BJ (cell line): ENCODE data around the gene CHRNB4. TPM values are rescaled to one million over a fixed set of nuclear protein-coding genes. Genes with fewer than 3 reads are reported as not detected.

ENCODE experiments used
- CTCF ChIA-PET: fragments of 350-600 bp; formaldehyde crosslinking; extraction: SDS; loops from one replicate; lab custom pipeline; 2021; ENCODE audit warnings: antibody characterized with exemption, inconsistent platforms; lab: Yijun Ruan, JAX
- POLR2A ChIA-PET: fragments of 300-600 bp; sonication (Branson Sonifier 250); formaldehyde crosslinking; extraction: SDS; loops from one replicate; lab custom pipeline; 2021; ENCODE audit warnings: antibody characterized with exemption; lab: Charles Lee
- DNase-seq: peaks from one replicate; pipeline ENCODE4 v3.0.0-alpha.2; 2011; ENCODE audit warnings: low read depth
- H3K27me3 ChIP-seq: 2 replicates; pipeline ENCODE4 v1.6.0; 2011; ENCODE audit warnings: low read length; ENCODE audit not compliant: control insufficient read depth, insufficient read depth
- H3K36me3 ChIP-seq: 2 replicates; pipeline ENCODE4 v1.5.1; 2011; ENCODE audit warnings: low read length; ENCODE audit not compliant: control insufficient read depth, insufficient read depth
- H3K4me3 ChIP-seq: 2 replicates; pipeline ENCODE4 v1.5.1; 2011; ENCODE audit warnings: low read depth, mild to moderate bottlenecking, control low read depth, low read length
- CTCF ChIP-seq: IDR thresholded peaks from 2 replicates; pipeline ENCODE4 v1.5.1; 2011; ENCODE audit warnings: low read depth, mild to moderate bottlenecking, control low read depth, inconsistent platforms, low read length, moderate library complexity; ENCODE audit not compliant: insufficient read depth
- polyA plus RNA-seq: library from polyadenylated mRNA; depleted of rRNA; stranded (reverse); fragments of >200 nt; gene quantifications from 2 replicates; pipeline ENCODE4 v1.2.3, GENCODE V29; 2011

The CHRNB4 gene
- polyA plus RNA-seq, 1 experiment, result not detected

DNA sequence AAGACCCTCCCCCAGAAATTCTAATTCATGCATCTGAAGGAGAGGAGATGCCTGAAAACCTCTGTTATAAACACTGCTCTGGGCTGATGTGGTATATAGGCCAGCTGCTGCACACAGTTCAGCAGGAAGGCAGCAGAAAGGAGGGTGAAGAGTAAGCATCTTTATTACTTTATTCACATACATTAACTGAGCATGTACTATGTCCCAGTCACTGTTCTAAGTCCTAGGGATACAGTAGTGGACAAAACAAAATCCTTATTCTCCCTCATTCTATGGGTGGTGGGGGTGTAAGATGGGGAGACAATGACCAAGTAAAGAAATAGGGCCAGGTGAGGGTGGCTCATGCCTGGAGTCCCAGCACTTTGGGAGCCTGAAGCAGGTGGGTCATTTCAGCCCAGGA, 17.8 kb upstream of the CHRNB4 start:
- TF ChIP-seq CTCF, result no peak
- DNase-seq, result no peak
- Histone ChIP-seq H3K27me3 (peaks cover 2% of the 10 kb centered on the region), H3K4me3 (no peak overlapping the region), H3K36me3 (no peaks in the 10 kb centered on the region)
- CTCF ChIA-PET, result no interaction called here
- POLR2A ChIA-PET, result no interaction called here

DNA sequence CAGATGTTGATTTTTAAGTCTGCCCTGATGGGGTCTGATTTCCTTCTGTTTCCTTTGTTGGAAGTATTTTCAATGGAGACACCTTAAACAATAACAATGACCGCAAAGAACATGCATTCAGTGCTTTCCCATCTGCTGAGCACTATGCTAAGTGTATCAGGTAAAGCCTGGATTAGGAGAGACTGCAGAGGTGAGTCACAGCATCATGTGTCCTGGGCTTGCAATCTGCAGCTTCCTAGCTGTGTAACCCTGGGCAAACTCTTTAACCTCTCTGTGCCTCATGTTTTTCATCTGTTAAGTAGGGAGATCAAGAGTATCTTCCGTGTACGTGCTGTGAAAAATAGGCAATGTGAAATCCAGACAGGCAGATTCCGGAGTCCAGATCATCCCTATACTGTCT, 13.3 kb upstream of the CHRNB4 start:
- TF ChIP-seq CTCF, result no peak
- Histone ChIP-seq H3K27me3 (peaks cover 4% of the 10 kb centered on the region), H3K4me3 (no peak overlapping the region), H3K36me3 (no peaks in the 10 kb centered on the region)
- ChIA-PET CTCF (interaction anchor here (0.9 kb wide), 1 partner anchor 9 kb away, joined by 4 read pairs; no protein-coding TSS in a partner anchor), POLR2A (no interaction called here)
- DNase-seq, result no peak

- Histone ChIP-seq H3K27me3 (peaks cover 4% of the 10 kb centered on the region), H3K4me3 (no peak overlapping the region), H3K36me3 (no peaks in the 10 kb centered on the region)
- TF ChIP-seq CTCF, result no peak
- POLR2A ChIA-PET, result no interaction called here
- DNase-seq, result no peak
- CTCF ChIA-PET, result interaction anchor here (1.0 to 1.8 kb wide), 2 partner anchors 14 to 58 kb away, joined by 4 to 6 read pairs; no protein-coding TSS in a partner anchor
Measured at GRCh38 chr15:78651930-78652615, 11.1 kb upstream of the CHRNB4 start.

DNA sequence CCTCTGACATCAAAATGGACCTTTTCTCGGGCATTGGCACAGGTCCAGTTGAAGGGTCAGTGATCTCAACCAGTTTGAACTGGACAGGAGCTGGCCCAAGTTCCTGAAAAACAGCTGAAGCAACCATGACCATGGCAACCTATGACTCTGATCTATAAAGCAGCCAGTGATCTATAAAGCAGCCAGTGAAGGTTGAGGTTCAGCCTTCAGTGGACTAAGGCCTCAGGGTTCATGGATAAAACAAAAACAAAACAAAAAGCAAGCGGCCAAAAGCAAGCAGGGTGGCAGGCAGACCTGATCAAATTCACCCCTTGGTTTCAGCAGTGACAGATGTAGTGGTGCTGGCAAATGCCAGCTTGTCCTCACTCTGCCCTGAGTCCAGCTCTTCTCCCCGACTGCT, 10.0 kb upstream of the CHRNB4 start:
- Histone ChIP-seq H3K27me3 (peaks cover 2% of the 10 kb centered on the region), H3K36me3 (no peaks in the 10 kb centered on the region), H3K4me3 (no peak overlapping the region)
- DNase-seq, result no peak
- ChIA-PET CTCF (interaction anchor here (1.0 kb wide), 1 partner anchor 59 kb away, joined by 4 read pairs; no protein-coding TSS in a partner anchor), POLR2A (no interaction called here)
- no peak for TF ChIP-seq CTCF

DNA sequence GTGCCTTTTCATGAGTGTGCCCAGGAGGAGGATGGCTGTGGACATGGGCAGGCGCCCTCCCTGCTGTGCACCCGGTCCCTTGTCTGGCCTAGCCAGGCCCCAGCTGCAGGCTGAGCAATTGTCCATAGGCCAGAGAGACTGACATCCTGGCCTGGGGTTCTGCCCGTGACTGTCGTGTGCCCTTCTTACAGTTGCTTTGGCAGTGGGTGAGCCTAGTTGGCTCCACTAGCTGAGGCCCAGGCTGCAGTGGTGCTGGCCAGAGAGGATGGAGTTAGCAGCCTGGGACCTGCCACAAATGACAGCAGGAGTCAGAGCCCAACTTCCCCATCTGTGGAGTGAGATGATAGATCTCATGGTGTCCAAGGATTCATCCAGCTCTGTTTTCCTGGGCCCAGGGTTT, 9.0 kb upstream of the CHRNB4 start:
- H3K36me3 ChIP-seq, result no peaks in the 10 kb centered on the region
- DNase-seq, result no peak
- ChIA-PET POLR2A (no interaction called here), CTCF (no interaction called here)
- TF ChIP-seq CTCF, result no peak
- no peak overlapping the region for H3K4me3 ChIP-seq
- peaks cover 2% of the 10 kb centered on the region for H3K27me3 ChIP-seq
